ENCODE results near the gene SLC25A48.
"Not testable (repeated sequence)": the region's sequence is repeated elsewhere in the genome, so short reads cannot be mapped to it uniquely, and the experiment has no call there.

The SLC25A48 gene

GRCh38 chr5:135830384-135830700 is 4.1 kb upstream of the SLC25A48 start:
- no peak for DNase-seq

GRCh38 chr5:135830876-135831275 is 3.6 kb upstream of the SLC25A48 start:
- DNase-seq, result no peak

- DNase-seq, result no peak
Measured at GRCh38 chr5:135831439-135831838, 3.0 kb upstream of the SLC25A48 start.

GRCh38 chr5:135831851-135832555 is 2.5 kb upstream of the SLC25A48 start:
- DNase-seq, result no peak

GRCh38 chr5:135832941-135833920 is 1.2 kb upstream of the SLC25A48 start:
- no peak for DNase-seq

- no peak for DNase-seq
Measured at GRCh38 chr5:135833961-135834638, 363 bp upstream of the SLC25A48 start.

- DNase-seq, result no peak
Measured at GRCh38 chr5:135835766-135836165, 1.3 kb downstream of the SLC25A48 start.

- DNase-seq, result not testable (repeated sequence)
Measured at GRCh38 chr5:135838395-135838794, 3.9 kb downstream of the SLC25A48 start.

GRCh38 chr5:135839566-135839965 is 5.1 kb downstream of the SLC25A48 start:
- DNase-seq, result no peak

- DNase-seq, result no peak
Measured at GRCh38 chr5:135840959-135841358, 6.5 kb downstream of the SLC25A48 start.

GRCh38 chr5:135842737-135843136 is 8.3 kb downstream of the SLC25A48 start:
- no peak for DNase-seq

GRCh38 chr5:135843571-135844337 is 9.3 kb downstream of the SLC25A48 start:
- DNase-seq, result no peak

GRCh38 chr5:135846311-135846710 is 11.8 kb downstream of the SLC25A48 start:
- no peak for DNase-seq

GRCh38 chr5:135847976-135848375 is 13.5 kb downstream of the SLC25A48 start:
- no peak for DNase-seq

- DNase-seq, result no peak
Measured at GRCh38 chr5:135850231-135850630, 15.8 kb downstream of the SLC25A48 start.

GRCh38 chr5:135850671-135851070 is 16.2 kb downstream of the SLC25A48 start:
- DNase-seq, result no peak

- DNase-seq, result no peak
Measured at GRCh38 chr5:135851186-135851914, 16.9 kb downstream of the SLC25A48 start.

GRCh38 chr5:135851915-135852845 is 17.7 kb downstream of the SLC25A48 start:
- no peak for DNase-seq

GRCh38 chr5:135857630-135858311 is 23.3 kb downstream of the SLC25A48 start:
- no peak for DNase-seq

GRCh38 chr5:135859186-135859585 is 24.7 kb downstream of the SLC25A48 start:
- DNase-seq, result not testable (repeated sequence)
